HG03439 (cell line): ENCODE measurements around the gene FGGY.

Experiments
- ATAC-seq: cut with Tn5 transposase; IDR thresholded peaks from one replicate; pipeline ENCODE4 v1.9.1; 2021; ENCODE audit warnings: mild to moderate bottlenecking, moderate library complexity; ENCODE audit not compliant: unreplicated experiment

The FGGY gene

DNA sequence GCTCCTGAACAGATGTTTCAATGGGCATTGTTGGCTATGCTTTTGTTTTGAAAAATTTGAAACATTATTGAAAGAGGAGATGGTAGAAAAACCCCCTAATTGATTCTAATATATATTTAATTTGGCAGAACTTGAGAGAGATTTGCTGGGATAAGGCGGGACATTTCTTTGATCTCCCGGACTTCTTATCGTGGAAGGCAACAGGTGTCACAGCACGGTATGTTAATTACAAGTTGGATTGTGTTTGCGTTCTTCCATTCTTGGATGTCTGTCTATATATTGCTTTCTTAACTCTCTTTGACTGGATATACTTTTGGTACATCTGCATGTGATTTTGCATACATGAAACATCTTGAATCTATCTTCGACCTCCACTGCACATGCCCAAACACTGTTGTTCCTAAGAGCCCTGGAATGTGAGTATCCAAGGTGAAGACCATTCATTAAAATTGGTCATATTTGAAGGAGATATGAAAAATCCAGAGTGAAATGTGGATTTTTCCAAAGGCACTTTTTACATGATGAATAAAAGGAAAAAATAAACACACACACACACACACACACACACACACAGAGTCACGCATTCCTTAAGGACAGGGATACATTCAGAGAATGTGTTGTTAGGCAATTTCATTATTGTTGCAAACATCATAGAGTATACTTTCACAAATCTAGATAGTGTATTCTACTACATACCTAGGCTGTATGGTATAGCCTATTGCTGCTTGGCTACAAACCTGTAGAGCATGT is 81.9 kb downstream of the FGGY start:
- no peak for ATAC-seq

DNA sequence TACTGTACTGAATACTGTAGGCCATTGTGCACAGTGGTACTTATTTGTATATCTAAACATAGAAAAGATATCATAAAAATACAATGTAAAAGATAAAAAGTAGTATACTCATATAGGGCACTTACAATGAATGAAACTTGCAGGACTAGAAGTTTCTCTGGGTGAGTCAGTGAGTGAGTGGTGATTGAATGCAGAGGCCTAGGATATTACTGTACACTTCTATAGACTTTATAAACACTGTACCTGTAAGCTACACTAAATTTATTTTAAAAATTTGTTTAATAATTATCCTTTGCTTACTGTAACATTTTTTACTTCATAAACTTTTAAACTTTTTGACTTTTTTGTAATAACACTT is 82.5 kb downstream of the FGGY start:
- no peak for ATAC-seq

DNA sequence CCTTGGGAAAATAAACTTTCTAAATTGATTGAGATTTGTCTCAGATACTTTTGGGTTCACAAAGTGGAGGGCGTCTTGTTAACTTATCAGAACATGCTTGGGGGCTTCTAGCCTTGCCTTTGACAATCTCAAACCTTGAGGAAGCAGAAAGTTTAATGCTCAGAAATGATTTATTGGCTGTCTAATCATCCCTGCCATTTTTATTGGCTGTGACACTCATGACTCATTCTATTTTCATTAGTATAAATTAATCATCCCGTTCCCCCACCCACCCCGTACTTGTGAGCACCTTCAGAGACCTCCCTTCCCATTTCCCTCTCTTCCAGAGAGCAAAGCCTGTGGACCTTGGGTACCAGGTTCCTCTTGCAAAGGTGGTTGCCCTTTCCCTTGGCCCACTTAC is 87.1 kb downstream of the FGGY start:
- no peak for ATAC-seq

DNA sequence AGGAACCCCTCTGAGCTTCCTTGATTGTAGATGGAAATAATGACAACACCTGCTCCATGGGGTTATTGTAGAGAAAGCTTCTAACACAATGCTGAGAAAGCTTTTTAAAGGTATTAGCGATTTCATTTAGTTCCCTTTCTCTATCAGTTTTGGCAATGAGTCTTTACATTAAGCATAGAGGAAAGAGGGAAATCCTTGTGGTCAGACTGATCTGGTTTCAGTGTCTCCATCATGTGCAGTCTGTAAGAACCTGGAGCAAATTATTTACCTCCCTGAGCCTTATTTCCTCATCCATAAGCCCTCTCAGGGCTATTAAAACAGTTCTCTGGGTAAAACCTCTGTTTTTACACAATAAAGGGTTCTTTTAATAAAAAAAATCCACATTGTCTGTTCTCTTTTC is 87.5 kb downstream of the FGGY start:
- ATAC-seq: no peak

DNA sequence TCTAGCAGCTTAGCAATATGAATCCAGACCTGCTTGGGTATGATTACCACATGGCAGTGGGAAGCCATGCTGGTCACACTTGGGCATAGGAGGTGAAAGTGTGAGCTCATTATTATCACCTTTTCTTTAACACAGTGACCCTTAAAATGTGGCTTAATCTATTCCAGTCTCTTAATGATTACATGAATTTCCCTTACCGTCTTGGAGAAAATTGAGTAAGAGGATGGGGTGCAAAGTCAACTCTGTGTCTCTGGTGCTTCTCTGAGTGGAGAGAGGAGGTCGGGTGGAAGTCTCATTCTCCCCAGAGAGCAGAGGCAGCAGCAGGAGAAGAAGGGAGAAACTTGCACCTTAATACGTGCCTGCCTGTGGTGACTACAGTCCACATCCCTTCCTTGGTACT is 91.3 kb downstream of the FGGY start:
- ATAC-seq: no peak

DNA sequence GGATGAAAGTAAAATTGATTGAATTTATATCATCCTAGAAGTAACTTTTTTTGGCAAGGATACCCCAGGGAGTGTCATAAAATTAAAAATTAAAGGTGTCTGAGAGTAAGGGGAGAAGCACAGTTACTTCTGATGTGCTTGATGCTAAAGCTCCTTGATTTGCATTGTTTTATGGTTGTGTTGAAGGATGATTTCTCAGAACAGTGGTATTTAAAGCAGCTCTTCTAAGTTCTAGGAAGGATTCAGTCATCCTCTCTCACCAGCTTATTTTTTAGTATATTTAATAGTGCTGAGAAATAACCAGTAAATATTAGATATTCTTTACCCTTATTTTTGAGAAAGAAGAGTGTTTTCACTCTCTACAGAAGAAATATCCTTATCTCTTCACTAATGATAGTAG is 93.0 kb downstream of the FGGY start:
- no peak for ATAC-seq

DNA sequence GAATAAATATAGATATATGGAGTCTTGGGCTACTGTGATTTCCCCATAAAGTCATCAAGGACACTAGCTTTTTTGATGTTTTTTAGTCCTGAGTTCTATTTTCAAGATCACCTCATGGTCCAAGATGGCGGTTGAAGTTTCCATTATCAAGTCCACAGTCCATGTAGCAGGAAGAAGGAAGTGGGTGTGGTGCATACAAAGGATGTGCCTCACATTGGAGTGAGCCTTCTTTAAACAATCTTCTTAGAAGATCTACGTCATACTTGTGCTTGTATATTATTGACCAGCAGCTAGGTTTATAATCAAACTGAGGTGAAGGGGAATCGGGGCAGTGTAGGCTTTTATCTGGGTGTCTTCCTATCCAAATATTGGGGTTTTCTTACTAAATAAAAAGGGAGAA is 93.4 kb downstream of the FGGY start:
- no peak for ATAC-seq

DNA sequence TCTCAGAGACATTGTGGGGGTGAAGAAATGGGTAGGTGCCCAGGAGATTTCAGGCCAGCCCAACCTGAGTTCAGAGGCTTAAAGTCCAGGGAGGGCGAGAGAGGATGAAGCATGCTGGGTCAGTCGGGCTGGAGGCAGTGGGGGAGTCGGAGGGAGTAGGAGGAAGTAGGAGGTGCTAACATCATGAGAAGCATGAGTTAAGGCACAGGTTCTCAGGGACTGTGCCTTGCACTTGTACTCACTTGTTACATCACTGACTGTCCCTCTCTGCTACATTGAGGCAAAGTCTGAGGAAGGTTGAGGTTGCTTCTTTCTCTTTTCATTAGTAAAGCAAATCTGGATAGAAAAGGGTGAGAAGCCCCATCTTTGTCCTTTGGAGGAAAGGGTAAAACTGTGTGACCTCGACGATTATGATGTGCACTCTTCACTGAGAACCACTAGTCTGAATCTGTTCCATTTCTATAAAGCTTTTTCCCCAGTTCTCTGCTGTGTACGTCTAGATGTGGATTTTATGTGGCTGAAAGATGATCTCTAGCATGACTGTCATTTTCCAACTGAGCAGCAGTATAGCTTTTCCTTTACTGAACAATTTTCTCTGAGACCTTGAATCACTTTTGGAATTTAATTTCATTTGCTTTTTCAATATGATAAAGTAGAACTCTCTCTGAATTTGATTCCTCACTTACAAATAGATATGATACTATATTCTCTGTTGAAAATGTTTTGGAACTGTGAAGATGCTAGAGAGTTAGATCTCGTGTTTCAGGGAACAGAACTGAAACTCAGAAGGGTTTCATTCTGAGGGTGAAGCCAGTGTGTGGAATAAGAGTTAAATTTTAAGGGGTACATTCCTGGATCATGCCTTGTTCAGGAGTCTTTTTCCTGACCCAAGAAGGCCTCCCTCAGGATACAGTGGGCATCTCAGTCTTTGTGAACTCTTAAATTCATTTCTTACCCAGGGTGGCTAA is 94.6 kb downstream of the FGGY start:
- no peak for ATAC-seq

DNA sequence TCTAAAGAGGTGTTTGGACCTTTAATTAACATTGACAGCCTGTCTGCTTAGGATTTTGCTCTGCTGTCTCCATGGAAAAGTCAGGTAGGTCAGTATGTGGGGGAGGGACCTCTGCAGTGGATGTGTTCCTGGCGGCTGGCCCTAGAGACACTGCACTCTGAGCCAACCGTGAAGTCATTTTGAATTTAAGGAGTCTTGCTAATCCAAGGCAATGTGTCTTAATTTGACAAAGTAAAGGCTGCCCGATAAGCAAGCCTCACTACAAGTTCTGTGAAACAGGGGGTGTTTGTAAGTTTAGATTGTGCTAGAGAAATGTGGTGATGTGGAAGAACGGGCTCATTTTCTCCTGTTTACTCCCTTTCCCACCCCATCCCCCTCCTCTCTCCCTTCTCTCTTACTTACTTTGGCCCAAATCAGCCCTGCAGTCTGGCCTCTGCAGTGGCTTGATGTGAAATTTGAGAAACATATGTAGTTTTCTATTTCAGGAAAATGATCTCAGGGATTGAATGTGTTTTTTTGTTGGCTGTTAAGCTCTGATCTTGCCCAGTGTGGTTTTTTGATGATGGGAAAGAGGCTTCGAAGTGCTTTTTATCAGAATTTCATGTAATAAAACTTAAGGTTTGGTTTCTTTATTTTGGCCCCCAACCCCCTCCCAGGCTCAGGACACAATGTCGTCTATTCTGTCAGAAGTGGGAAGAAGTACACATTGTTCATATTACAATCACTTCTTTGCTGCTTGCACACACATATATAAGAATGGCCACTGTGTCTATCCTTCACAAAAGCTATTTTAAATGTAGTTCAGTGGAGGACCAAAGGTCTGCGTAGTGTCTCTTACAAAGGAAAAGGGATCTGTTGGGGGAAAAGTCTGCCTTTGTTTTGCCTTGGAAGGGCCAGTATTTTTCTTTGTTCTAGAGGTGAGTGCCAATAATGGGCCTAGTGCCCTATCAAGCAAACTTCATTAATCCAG is 96.6 kb downstream of the FGGY start:
- no peak for ATAC-seq

DNA sequence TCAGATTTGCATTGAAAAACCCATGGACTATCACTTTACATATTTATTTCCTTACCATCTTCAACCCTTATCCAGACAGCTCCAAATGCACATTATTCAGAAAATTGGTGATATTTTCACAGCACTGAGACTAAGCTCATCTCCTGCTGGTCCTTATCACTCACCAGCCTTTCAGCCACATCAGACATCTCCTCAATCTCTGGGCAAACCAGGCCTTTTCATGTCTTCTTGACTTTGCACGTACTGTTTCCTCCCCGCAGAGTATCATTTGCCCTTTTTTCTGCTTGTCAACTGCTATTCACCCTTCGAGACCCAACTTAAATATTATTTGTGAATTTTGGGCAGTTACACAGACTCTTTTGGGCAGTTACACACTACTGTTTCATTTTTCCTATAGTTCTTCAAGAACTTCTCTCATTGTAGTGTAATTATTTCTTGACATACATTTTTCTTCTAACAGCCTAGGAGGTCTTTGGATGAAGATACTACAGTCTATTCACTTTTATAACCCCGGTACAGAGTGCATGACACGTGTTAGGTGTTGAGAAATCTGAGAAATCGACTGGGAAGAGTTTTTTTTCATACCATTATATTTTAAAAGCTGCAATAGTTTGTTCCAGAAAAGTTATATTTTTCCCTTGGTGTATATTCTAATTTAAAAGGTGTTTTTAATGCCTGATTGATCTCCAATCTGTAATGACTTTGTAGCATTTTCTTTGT is 98.0 kb downstream of the FGGY start:
- ATAC-seq: no peak

DNA sequence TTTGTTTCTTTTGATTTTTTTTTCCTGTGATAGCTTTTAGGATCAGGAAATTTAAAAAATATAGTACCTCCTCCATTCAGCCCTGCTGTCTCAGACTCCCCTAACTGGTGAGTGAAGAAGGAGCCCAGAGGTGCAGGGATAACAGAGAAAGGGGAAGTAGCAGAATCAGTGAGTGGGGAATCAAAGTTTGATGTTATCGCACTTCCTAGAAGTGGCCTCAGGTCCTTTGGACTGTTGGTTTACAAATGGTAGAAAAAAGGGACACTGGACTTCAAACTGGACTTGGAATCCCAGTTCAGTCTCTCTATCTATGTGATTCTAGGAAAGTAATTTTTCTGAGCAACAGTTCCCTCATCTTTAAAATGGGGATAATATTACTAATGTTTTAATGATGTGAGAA is 99.5 kb downstream of the FGGY start:
- ATAC-seq: no peak

DNA sequence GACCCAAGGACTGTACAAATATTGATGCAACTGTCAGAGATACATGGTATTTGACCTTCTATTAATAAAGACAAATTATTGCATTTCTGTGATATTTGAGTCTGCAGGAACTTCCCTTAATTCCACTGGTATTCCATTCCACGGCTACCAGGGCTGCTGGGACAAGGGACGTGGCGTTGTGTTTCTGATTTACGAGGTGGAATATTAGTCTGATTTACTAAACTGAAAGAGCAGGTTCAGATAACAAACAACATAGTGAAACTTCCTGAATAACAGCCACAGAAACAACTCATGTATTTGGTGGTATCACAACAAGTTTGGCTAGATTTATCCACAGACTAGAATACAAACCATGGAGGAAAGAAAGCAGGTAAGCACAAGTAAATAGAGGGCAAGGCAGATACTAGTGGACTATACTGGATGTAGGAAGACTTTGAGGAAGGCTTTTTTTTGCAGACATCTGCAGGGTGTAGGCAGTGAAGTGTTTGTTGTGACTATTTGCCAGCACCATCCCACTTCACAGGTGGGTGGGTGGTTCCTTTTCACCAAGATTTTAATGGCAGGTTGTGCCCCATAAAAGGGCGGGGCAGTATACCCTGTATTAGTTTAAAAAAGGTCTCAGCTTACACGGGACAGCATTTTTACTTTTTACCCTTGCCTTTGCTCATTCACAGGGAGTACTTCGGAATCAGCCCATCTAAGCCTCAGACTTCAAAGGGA is 100.4 kb downstream of the FGGY start:
- ATAC-seq: no peak

DNA sequence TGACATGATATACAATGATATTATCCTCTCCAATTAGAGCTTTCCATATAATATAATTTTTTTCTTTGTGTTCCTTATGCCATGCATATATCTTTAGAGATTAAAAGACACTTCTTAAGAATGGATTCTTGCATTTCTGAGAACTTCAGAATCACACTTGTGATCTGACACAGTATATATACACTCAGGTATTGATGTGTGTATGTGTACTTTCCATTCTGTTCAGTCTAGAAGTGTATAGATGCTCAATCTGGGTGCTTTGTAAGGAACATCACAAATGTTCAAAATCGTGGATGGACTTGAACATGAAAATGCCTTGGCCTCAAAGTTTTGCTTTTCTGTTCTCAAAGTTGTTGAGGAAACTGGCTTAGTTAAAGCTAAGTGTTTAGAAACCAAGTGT is 102.7 kb downstream of the FGGY start:
- ATAC-seq: no peak

DNA sequence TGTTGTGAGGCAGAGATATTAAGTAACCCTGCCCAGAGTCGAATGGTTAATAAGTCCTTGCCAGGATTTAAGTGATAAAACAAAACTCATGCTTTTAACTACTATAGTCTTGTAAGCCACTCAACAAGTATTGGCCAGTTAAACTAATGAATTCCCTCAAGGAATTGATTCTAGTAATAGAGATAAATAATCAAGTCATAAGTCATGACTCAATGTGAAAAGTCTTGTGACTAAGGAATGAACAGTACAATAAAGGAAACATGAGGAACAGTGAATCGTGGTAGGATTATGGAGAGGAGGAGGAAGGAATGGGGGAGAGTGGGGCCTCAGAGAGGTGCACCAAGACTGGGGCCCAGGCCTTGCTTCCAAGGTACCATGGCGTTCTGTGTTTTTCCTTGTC is 104.7 kb downstream of the FGGY start:
- no peak for ATAC-seq

DNA sequence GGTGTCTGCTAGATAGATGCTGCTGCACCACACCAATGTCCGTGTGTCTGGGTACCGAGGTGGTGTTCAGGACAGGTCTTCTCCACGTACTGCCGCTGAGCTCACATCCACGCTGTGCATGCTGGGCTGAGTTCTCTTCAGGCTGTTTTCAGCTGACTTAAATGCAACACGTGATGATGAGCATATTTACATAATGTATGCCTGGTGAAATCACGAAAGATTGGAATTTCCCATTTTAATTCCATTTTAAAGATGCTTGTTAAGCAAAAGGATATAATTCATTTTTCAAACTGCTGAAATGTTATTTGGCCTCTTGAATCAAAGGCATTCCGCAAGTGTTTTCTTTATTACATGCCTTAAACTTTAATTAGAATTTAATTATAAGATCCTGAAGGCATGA is 107.9 kb downstream of the FGGY start:
- ATAC-seq: no peak

DNA sequence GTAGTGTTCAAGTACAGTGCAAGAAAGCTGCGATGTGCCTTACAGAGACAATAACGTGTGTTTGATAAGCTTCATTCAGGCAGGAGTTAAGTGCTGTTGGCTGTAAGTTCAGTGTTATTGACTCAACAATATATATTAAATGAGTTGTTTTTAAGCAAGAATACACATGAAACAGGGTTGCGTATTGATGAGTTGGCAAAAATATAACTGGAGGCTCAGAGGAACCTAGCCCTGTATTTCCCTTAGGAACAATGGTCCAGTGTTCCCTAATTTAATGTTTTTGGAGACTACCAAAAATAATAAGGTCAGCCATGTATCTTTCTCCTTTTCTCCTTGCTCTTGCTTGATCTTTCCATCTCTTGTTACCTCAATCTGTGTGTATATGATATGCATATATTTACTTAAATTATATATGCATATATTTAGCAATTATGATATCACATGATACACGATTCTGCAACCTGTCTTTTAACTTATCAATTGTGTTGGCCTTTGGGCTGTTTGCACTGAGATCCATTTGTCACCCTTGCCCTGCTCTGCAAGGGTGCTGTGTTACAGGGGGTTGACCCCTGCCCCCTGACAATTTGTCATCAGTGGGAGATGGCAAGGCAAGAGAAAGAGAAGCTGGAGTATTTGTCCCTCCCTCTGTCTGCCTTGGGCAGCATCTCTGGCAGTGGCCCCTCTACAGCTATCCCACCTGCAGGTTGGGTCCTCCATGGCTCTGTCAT is 109.7 kb downstream of the FGGY start:
- ATAC-seq: no peak

DNA sequence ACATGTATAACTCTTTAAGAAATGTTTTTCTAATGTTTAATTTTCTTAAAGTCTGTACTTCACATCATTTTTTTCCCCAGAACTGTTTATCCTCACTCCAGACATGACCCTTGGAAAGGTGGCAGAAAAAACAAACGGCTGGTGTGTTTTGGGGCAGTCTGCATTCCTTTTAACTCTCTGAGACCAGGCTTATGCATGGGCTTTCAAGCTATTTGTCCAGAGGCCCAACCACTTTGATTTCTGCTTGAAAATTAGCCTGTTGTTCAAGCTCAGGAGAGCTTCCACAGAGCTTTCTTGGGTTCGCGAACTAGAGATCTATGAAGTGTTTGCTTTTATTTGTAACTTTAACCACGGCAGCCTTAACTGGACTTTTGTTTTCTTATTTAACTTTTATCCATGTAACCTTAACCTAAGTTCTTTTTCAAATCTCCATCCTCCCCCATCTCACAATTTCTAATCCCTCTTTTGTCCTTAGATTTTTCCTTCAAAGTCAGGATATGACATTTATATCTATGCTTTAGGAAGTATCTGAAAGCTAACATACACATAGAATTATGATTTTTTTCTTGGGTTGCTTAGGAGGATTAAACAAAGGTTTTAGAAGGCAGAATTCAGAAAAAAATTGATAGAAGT is 111.8 kb downstream of the FGGY start:
- ATAC-seq: no peak

DNA sequence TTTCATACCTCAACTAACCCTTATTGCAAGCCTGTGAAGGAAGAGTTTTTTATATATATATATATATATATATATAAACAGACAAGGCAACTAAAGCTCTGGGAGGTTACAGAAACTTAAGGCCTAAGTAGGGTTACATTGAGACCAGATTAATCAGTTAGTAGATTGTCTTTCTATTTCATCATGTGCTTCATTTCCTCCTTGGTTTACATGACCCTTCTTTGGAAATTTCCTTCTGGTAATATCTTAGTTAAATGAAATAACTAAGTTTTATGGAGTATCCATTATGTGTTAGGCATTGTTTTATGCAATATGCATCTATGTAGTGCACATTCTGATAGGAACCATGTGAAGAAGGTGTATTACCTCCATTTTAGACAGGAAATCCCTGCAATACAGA is 112.7 kb downstream of the FGGY start:
- no peak for ATAC-seq

DNA sequence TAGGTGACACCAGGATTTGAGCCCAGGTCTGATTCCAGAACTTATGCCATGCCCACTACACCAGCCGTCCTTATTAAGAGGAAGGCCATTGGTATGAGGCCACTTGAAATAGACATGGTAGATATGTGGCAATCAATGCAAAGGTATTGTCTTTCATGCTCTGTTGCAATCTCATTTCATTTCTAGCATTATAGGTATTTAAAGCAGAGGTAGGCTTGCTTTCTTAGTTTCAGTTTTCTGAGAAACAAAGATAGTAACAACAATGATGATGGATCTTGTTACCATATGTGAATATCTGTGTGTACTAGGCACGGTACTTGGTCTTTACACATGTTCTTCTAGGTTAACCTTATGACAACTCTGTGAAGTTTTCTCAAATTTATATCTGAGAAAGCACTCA is 113.1 kb downstream of the FGGY start:
- peak; percentile 64 for ATAC-seq
